K562 (cell line): ENCODE data around the gene ATP5MG. TPM values are rescaled to one million over a fixed set of nuclear protein-coding genes. Genes with fewer than 3 reads are reported as not detected.
A peak's percentile ranks its signal among the peaks of the same experiment; 100 is the strongest.

ENCODE experiments used
- KHSRP ChIP-seq: fragments of 450-650 bp; IDR thresholded peaks from 2 replicates; pipeline ENCODE4 v1.6.1; 2017
- KLF16 ChIP-seq: IDR thresholded peaks from 2 replicates; pipeline ENCODE4 v1.6.1; 2016; ENCODE audit warnings: antibody characterized with exemption
- MTA2 ChIP-seq: fragments of 450-650 bp; IDR thresholded peaks from 2 replicates; pipeline ENCODE4 v1.6.1; 2016; ENCODE audit warnings: low read depth
- SAFB ChIP-seq: fragments of 200-400 bp; formaldehyde crosslinking; IDR thresholded peaks from 2 replicates; pipeline ENCODE4 v1.6.1; 2017; ENCODE audit warnings: low read depth, low read length, borderline replicate concordance
- SAP30 ChIP-seq: fragments of 200-600 bp; sonication (generic); IDR thresholded peaks from 2 replicates; pipeline ENCODE4 v1.6.1; 2012; ENCODE audit warnings: borderline replicate concordance, low read depth, mild to moderate bottlenecking, moderate library complexity, low read length, control low read depth, inconsistent platforms; ENCODE audit not compliant: insufficient read depth, poor library complexity, severe bottlenecking
- TCF7L2 ChIP-seq: fragments of 150-350 bp; IDR thresholded peaks from 2 replicates; pipeline ENCODE4 v1.6.1; 2016; ENCODE audit warnings: low read depth, mild to moderate bottlenecking, low read length, moderate library complexity
- TEAD4 ChIP-seq, 2 experiments: sonication (generic) in 1 of 2; formaldehyde crosslinking in 1 of 2; IDR thresholded peaks; 2 replicates each; pipeline versions ENCODE4 v1.6.1 to v1.8.0; 2012 to 2022; ENCODE audit warnings: borderline replicate concordance in 1 of 2, inconsistent platforms in 1 of 2, low read length in 1 of 2, mild to moderate bottlenecking in 1 of 2, missing genetic modification reagents in 1 of 2
- YY1 ChIP-seq, 3 experiments: IDR thresholded peaks; 2 replicates each; pipeline ENCODE4 v1.6.1; 2011; ENCODE audit warnings: low read length in 2 of 3, mild to moderate bottlenecking in 2 of 3, moderate library complexity in 2 of 3, borderline replicate concordance in 1 of 3, control low read depth in 1 of 3, low read depth in 1 of 3; ENCODE audit not compliant: insufficient read depth in 3 of 3, insufficient replicate concordance in 2 of 3, control insufficient read depth in 1 of 3, insufficient read length in 1 of 3; ENCODE audit errors: extremely low read depth in 1 of 3
- ZNF12 ChIP-seq: sonication (generic); formaldehyde crosslinking; IDR thresholded peaks from 2 replicates; pipeline ENCODE4 v1.4.0; 2020; ENCODE audit warnings: mild to moderate bottlenecking, missing genetic modification reagents
- ZNF57 ChIP-seq: fragments of 450-650 bp; formaldehyde crosslinking; IDR thresholded peaks from 2 replicates; pipeline ENCODE4 v1.4.0; 2020; ENCODE audit warnings: mild to moderate bottlenecking, moderate library complexity
- polyA plus RNA-seq, 8 experiments: library from polyadenylated mRNA; depleted of rRNA in 4 of 8; stranded (reverse) in 5 of 8; unstranded in 3 of 8; fragments of >200 nt; fragmentation: Nextera tagmentation in 2 of 8; fragmentation: Illumina TruSeq in 1 of 8; extraction: Ambion mirVana in 2 of 8; extraction: Trizol in 1 of 8; gene quantifications; 2 replicates each; pipeline versions ENCODE4 v1.2.1 to v1.2.3, GENCODE V29; 2011 to 2014; ENCODE audit warnings: inconsistent platforms in 1 of 8, missing spikeins in 1 of 8
- total RNA-seq, 7 experiments: library from RNA; depleted of rRNA in 6 of 7; stranded (reverse); fragments of >200 nt in 6 of 7; fragmentation: Illumina TruSeq in 2 of 7; extraction: Trizol in 2 of 7; gene quantifications; 2 replicates each; pipeline versions ENCODE4 v1.2.1 to v1.2.3, GENCODE V29; 2011 to 2021; ENCODE audit warnings: low replicate concordance in 1 of 7
- TF ChIP-seq, protein P1 (sequence below): IDR thresholded peaks from 3 replicates; pipeline ENCODE4 v1.6.1; 2011; ENCODE audit warnings: borderline replicate concordance, mild to moderate bottlenecking, moderate library complexity; ENCODE audit not compliant: insufficient read length; ENCODE audit errors: extremely low read depth
- TF ChIP-seq, protein P2 (sequence below), 2 experiments: fragments of 450-650 bp in 1 of 2; sonication (generic) in 1 of 2; formaldehyde crosslinking in 1 of 2; IDR thresholded peaks in 1 of 2; conservative IDR thresholded peaks in 1 of 2; 2 replicates each; pipeline versions ENCODE4 v1.6.1 to v1.8.1; 2016 to 2023; ENCODE audit warnings: mild to moderate bottlenecking in 2 of 2, moderate library complexity in 2 of 2, inconsistent platforms in 1 of 2, missing genetic modification reagents in 1 of 2
- TF ChIP-seq, protein P3 (sequence below), 3 experiments: fragments of 200-800 bp in 1 of 3; fragments of 250-450 bp in 1 of 3; fragments of 450-650 bp in 1 of 3; sonication (Bioruptor Pico) in 1 of 3; sonication (Bioruptor generic) in 1 of 3; formaldehyde crosslinking in 1 of 3; IDR thresholded peaks; 2 replicates each; pipeline versions ENCODE4 v1.6.1 to v1.8.0; 2016 to 2022; ENCODE audit warnings: mild to moderate bottlenecking in 2 of 3, missing genetic modification characterization in 2 of 3, missing compliant biosample characterization in 1 of 3, moderate library complexity in 1 of 3
- TF ChIP-seq, protein P4 (sequence below), 2 experiments: fragments of 450-650 bp; conservative IDR thresholded peaks; 2 replicates each; pipeline ENCODE4 v1.6.1; 2017; ENCODE audit warnings: mild to moderate bottlenecking in 2 of 2, moderate library complexity in 2 of 2

The ATP5MG gene
- total and polyA plus RNA-seq, 9 of the 15 experiments (the other 6 are each of a cell fraction or from before 2014, with no cell fraction given) = 301 to 2,138 (median 434) TPM

DNA sequence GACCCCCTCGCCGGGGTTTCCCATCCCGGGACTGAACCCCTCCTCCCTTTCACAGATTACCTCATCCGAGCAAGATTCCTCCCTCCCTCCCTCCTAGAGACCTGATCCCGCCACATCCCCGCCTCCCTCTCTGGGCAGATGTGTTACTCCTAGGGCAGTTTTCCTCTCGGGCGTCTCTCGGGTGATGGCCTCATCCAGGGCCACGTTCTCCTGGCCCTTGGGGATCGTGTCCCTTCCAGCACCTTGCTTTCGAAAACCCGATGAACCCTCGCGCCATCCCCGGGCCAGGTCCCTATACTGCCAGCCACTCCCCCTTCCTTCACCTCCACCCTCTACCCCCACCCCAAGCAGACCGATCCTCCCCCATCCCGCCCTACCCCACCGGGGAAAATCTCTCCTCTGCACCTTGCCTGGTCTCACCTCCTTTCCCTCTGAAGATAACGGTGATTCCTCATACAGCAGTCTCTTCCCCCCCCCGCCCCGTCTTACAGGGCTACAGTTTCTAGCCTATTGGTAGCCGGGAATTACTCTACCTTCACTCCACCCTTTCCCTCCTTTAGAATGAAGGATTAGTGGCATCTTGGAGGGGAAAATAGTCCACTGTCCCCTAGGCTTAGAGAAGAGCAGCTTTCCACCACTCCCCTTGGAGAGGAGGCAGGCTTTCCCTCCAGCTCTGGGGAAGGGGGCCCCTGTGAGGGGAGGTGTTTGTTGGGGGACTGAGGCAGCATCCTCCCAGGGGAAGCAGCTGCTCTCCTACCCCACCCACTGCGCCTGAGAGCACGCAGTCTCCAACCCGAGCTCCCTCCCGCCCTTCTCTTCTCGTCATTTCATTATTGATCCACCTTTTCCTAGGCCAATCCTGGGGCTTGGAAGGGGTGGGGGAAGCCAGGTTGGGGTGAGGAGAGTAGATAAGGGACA, 36.1 kb downstream of the ATP5MG start (continued):
- peak; percentile 43 for TF ChIP-seq SAP30
- TF ChIP-seq, protein P1, sequence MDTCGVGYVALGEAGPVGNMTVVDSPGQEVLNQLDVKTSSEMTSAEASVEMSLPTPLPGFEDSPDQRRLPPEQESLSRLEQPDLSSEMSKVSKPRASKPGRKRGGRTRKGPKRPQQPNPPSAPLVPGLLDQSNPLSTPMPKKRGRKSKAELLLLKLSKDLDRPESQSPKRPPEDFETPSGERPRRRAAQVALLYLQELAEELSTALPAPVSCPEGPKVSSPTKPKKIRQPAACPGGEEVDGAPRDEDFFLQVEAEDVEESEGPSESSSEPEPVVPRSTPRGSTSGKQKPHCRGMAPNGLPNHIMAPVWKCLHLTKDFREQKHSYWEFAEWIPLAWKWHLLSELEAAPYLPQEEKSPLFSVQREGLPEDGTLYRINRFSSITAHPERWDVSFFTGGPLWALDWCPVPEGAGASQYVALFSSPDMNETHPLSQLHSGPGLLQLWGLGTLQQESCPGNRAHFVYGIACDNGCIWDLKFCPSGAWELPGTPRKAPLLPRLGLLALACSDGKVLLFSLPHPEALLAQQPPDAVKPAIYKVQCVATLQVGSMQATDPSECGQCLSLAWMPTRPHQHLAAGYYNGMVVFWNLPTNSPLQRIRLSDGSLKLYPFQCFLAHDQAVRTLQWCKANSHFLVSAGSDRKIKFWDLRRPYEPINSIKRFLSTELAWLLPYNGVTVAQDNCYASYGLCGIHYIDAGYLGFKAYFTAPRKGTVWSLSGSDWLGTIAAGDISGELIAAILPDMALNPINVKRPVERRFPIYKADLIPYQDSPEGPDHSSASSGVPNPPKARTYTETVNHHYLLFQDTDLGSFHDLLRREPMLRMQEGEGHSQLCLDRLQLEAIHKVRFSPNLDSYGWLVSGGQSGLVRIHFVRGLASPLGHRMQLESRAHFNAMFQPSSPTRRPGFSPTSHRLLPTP = no peak
- no peak for TF ChIP-seq TCF7L2
- TF ChIP-seq SAFB = no peak
- no peak for TF ChIP-seq ZNF57 (CRISPR knock-in tag)
- TF ChIP-seq, protein P2, sequence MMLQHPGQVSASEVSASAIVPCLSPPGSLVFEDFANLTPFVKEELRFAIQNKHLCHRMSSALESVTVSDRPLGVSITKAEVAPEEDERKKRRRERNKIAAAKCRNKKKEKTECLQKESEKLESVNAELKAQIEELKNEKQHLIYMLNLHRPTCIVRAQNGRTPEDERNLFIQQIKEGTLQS (IDR thresholded peaks at IDR 0.05) = peak; percentile 43
- TF ChIP-seq, protein P2 (CRISPR knock-in tag; conservative IDR thresholded peaks at IDR 0.05) = no peak
- TF ChIP-seq, protein P3, sequence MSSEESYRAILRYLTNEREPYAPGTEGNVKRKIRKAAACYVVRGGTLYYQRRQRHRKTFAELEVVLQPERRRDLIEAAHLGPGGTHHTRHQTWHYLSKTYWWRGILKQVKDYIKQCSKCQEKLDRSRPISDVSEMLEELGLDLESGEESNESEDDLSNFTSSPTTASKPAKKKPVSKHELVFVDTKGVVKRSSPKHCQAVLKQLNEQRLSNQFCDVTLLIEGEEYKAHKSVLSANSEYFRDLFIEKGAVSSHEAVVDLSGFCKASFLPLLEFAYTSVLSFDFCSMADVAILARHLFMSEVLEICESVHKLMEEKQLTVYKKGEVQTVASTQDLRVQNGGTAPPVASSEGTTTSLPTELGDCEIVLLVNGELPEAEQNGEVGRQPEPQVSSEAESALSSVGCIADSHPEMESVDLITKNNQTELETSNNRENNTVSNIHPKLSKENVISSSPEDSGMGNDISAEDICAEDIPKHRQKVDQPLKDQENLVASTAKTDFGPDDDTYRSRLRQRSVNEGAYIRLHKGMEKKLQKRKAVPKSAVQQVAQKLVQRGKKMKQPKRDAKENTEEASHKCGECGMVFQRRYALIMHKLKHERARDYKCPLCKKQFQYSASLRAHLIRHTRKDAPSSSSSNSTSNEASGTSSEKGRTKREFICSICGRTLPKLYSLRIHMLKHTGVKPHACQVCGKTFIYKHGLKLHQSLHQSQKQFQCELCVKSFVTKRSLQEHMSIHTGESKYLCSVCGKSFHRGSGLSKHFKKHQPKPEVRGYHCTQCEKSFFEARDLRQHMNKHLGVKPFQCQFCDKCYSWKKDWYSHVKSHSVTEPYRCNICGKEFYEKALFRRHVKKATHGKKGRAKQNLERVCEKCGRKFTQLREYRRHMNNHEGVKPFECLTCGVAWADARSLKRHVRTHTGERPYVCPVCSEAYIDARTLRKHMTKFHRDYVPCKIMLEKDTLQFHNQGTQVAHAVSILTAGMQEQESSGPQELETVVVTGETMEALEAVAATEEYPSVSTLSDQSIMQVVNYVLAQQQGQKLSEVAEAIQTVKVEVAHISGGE (CRISPR knock-in tag; IDR thresholded peaks at IDR 0.05) = no peak
- TF ChIP-seq YY1 (IDR thresholded peaks at IDR 0.05; ENCODE audit: borderline replicate concordance in 1 of 3, control insufficient read depth in 1 of 3, extremely low read depth in 1 of 3, insufficient read depth in 3 of 3, insufficient read length in 1 of 3, insufficient replicate concordance in 2 of 3, low read depth in 1 of 3, low read length in 2 of 3) = peak in 1 of 3 experiments; percentile 13
- peak; percentile 79; the same call in 1 of the 2 replicates for TF ChIP-seq KLF16
- no peak for TF ChIP-seq KHSRP
- TF ChIP-seq TEAD4 (IDR thresholded peaks at IDR 0.05; ENCODE audit: low read length) = peak; percentile 86
- TF ChIP-seq TEAD4 (CRISPR knock-in tag; IDR thresholded peaks at IDR 0.05; ENCODE audit: borderline replicate concordance) = no peak
- TF ChIP-seq ZNF12 (CRISPR knock-in tag) = no peak
- peak; percentile 72 for TF ChIP-seq MTA2
- TF ChIP-seq, protein P4, sequence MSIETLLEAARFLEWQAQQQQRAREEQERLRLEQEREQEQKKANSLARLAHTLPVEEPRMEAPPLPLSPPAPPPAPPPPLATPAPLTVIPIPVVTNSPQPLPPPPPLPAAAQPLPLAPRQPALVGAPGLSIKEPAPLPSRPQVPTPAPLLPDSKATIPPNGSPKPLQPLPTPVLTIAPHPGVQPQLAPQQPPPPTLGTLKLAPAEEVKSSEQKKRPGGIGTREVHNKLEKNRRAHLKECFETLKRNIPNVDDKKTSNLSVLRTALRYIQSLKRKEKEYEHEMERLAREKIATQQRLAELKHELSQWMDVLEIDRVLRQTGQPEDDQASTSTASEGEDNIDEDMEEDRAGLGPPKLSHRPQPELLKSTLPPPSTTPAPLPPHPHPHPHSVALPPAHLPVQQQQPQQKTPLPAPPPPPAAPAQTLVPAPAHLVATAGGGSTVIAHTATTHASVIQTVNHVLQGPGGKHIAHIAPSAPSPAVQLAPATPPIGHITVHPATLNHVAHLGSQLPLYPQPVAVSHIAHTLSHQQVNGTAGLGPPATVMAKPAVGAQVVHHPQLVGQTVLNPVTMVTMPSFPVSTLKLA (conservative IDR thresholded peaks at IDR 0.05) = peak; percentile 20 to 48; a peak in 3 of 4 replicates
